GM23338 (cell line): ENCODE data around the gene OR11H7. TPM values are rescaled to one million over a fixed set of nuclear protein-coding genes. Genes with fewer than 3 reads are reported as not detected.
"Not testable (repeated sequence)": the region's sequence is repeated elsewhere in the genome, so short reads cannot be mapped to it uniquely, and the experiment has no call there.

ENCODE experiments used
- ATAC-seq: fragments of 200-7000 bp; cut with Tn5 transposase; 3 replicates; pipeline ENCODE4 v1.9.1; 2020
- DNase-seq: peaks from one replicate; pipeline ENCODE4 v3.0.0-alpha.2; 2015; ENCODE audit warnings: low spot score
- H2AFZ ChIP-seq: fragments of 200-600 bp; sonication (generic); 2 replicates; pipeline ENCODE4 v1.8.0; 2016; ENCODE audit warnings: antibody characterized with exemption, mild to moderate bottlenecking, moderate library complexity
- H3F3A ChIP-seq: fragments of 200-600 bp; sonication (generic); replicated peaks from 2 replicates; pipeline ENCODE4 v1.8.0; 2017; ENCODE audit warnings: antibody characterized with exemption, mixed run types, low read depth
- H3K27ac ChIP-seq: fragments of 200-600 bp; sonication (generic); 2 replicates; pipeline ENCODE4 v1.6.1; 2016; ENCODE audit warnings: low read depth
- H3K27me3 ChIP-seq: fragments of 200-600 bp; sonication (generic); 2 replicates; pipeline ENCODE4 v1.8.0; 2016; ENCODE audit warnings: mild to moderate bottlenecking, mixed run types, moderate library complexity; ENCODE audit not compliant: insufficient read depth
- H3K36me3 ChIP-seq: fragments of 200-600 bp; sonication (generic); 2 replicates; pipeline ENCODE4 v1.8.0; 2016; ENCODE audit warnings: mild to moderate bottlenecking; ENCODE audit not compliant: insufficient read depth
- H3K4me1 ChIP-seq: fragments of 200-600 bp; sonication (generic); 2 replicates; pipeline ENCODE4 v1.8.0; 2016; ENCODE audit warnings: mild to moderate bottlenecking, moderate library complexity; ENCODE audit not compliant: insufficient read depth
- H3K4me2 ChIP-seq: fragments of 200-600 bp; sonication (generic); 2 replicates; pipeline ENCODE4 v1.7.1; 2017; ENCODE audit warnings: mixed run types
- H3K4me3 ChIP-seq: fragments of 200-600 bp; sonication (generic); 2 replicates; pipeline ENCODE4 v1.6.1; 2016; ENCODE audit warnings: mixed run types
- H3K79me2 ChIP-seq: fragments of 200-600 bp; sonication (generic); replicated peaks from 2 replicates; pipeline ENCODE4 v1.8.0; 2017; ENCODE audit warnings: mild to moderate bottlenecking; ENCODE audit not compliant: insufficient read depth
- H3K9me2 ChIP-seq: fragments of 200-600 bp; sonication (generic); 2 replicates; pipeline ENCODE4 v1.8.0; 2017; ENCODE audit not compliant: insufficient read depth
- H4K20me1 ChIP-seq: fragments of 200-600 bp; sonication (generic); replicated peaks from 2 replicates; pipeline ENCODE4 v1.8.0; 2017; ENCODE audit warnings: mild to moderate bottlenecking; ENCODE audit not compliant: insufficient read depth
- H3K27ac Mint-ChIP-seq: 2 replicates; pipeline ENCODE4 v1.8.0; 2020; ENCODE audit warnings: inconsistent platforms, mild to moderate bottlenecking, moderate library complexity, mixed read lengths
- H3K27me3 Mint-ChIP-seq: 3 replicates; pipeline ENCODE4 v1.8.0; 2022; ENCODE audit warnings: low read depth, mild to moderate bottlenecking, moderate library complexity, mixed read lengths, inconsistent platforms; ENCODE audit not compliant: insufficient read depth, poor library complexity
- H3K36me3 Mint-ChIP-seq: 3 replicates; pipeline ENCODE4 v1.8.0; 2021; ENCODE audit warnings: low read depth, mild to moderate bottlenecking, inconsistent platforms, moderate library complexity, mixed read lengths
- H3K4me1 Mint-ChIP-seq: 3 replicates; pipeline ENCODE4 v1.8.0; 2020; ENCODE audit warnings: mild to moderate bottlenecking, inconsistent platforms, mixed read lengths
- H3K4me3 Mint-ChIP-seq: 3 replicates; pipeline ENCODE4 v1.8.0; 2021; ENCODE audit warnings: moderate library complexity, mild to moderate bottlenecking, inconsistent platforms, mixed read lengths
- H3K9me3 Mint-ChIP-seq: 3 replicates; pipeline ENCODE4 v1.8.0; 2020; ENCODE audit warnings: moderate library complexity, mild to moderate bottlenecking, inconsistent platforms, mixed read lengths
- EZH2phosphoT487 ChIP-seq: fragments of 200-600 bp; sonication (generic); IDR thresholded peaks from one replicate; pipeline ENCODE4 v1.8.1; 2018; ENCODE audit warnings: antibody characterized with exemption; ENCODE audit not compliant: unreplicated experiment
- JUNB ChIP-seq: IDR thresholded peaks from one replicate; pipeline ENCODE4 v1.6.1; 2016; ENCODE audit warnings: antibody characterized with exemption; ENCODE audit not compliant: unreplicated experiment
- NANOG ChIP-seq: IDR thresholded peaks from 2 replicates; pipeline ENCODE4 v1.6.1; 2016; ENCODE audit warnings: antibody characterized with exemption, borderline replicate concordance
- POLR2AphosphoS5 ChIP-seq: IDR thresholded peaks from 2 replicates; pipeline ENCODE4 v1.6.1; 2016; ENCODE audit warnings: antibody characterized with exemption, low read depth
- ZNF114 ChIP-seq: fragments of 250-450 bp; sonication (Bioruptor Pico); IDR thresholded peaks from 2 replicates; pipeline ENCODE4 v1.5.0; 2020; ENCODE audit warnings: mild to moderate bottlenecking, moderate library complexity
- ZNF331 ChIP-seq: fragments of 250-450 bp; sonication (Bioruptor Pico); IDR thresholded peaks from 2 replicates; pipeline ENCODE4 v1.5.0; 2020; ENCODE audit warnings: low read depth, mild to moderate bottlenecking, moderate library complexity
- polyA plus RNA-seq: library from polyadenylated mRNA; unstranded; fragments of >200 nt; fragmentation: Nextera tagmentation; extraction: Ambion mirVana; gene quantifications from 2 replicates; pipeline ENCODE4 v1.2.1, GENCODE V29; 2016
- total RNA-seq: library from RNA; depleted of rRNA; stranded (reverse); fragments of >200 nt; shearing (Covaris generic); gene quantifications from 2 replicates; pipeline ENCODE4 v1.2.3, GENCODE V29; 2014
- TF ChIP-seq, protein P1 (sequence below): IDR thresholded peaks from one replicate; pipeline ENCODE4 v1.6.1; 2018; ENCODE audit warnings: antibody characterized with exemption; ENCODE audit not compliant: unreplicated experiment
- TF ChIP-seq, protein P2 (sequence below), 2 experiments: fragments of 200-600 bp in 1 of 2; sonication (generic) in 1 of 2; conservative IDR thresholded peaks; 2 replicates each; pipeline versions ENCODE4 v1.5.1 to v1.6.1; 2016 to 2017; ENCODE audit warnings: antibody characterized with exemption in 2 of 2, low read depth in 2 of 2, mild to moderate bottlenecking in 2 of 2, moderate library complexity in 1 of 2
- TF ChIP-seq, protein P3 (sequence below): IDR thresholded peaks from 2 replicates; pipeline ENCODE4 v1.6.1; 2016; ENCODE audit warnings: antibody characterized with exemption

Gene OR11H7
- total and polyA plus RNA-seq, 2 experiments from 2014 or later, result not detected

DNA sequence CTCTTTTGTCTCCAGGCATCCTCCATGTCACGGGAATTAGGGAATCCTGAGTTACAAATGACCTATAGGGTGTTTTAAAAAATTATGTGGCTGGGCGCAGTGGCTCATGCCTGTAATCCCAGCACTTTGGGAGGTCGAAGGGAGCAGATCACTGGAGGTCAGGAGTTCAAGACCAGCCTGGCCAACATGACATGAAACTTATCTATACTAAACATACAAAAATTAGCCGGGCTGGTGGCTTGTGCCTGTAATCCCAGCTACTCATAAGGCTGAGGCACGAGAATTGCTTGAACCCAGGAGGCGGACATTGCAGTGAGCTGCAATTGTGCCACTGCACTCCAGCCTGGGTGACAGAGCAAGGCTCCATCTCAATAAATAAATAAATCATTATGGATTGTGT is 33.6 kb upstream of the OR11H7 start:
- not testable (repeated sequence) for H4K20me1 ChIP-seq, H3K4me1 Mint-ChIP-seq, H3K27ac ChIP-seq, H3K4me2 ChIP-seq, H3K4me3 Mint-ChIP-seq, DNase-seq, H3K27ac Mint-ChIP-seq, H3K27me3 Mint-ChIP-seq, ATAC-seq, H3K9me2 ChIP-seq, H3K27me3 ChIP-seq, H3K4me3 ChIP-seq, H3K79me2 ChIP-seq, H3K4me1 ChIP-seq, H2AFZ ChIP-seq, H3F3A ChIP-seq
- H3K36me3 Mint-ChIP-seq, result peaks cover 37% of the 10 kb centered on the region
- H3K36me3 ChIP-seq, result 0 out of 2 replicates have a peak, but pooled peaks cover 14% of the 10 kb centered on the region
- peaks cover 93% of the 10 kb centered on the region for H3K9me3 Mint-ChIP-seq

DNA sequence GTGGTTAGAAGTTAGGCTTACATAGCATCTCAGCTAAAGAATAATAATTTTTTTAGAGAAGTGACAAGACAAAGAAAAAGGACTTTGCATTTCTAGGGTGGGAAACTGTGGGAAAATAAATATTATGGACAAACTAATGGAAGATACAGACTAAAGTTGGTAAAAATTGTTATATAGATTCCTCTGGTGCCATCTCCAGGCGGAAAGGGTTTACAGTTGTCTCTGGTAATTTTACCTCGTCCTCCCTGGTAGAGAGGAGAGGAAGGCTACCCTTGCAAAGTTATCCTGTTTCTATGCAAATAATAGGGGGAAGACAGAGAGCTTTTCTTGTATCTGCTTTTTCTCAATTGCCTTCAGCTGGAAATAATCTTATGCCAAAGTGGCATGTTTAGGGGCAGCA is 32.9 kb upstream of the OR11H7 start:
- no peak overlapping the region for H3K4me2 ChIP-seq
- H3K4me1 ChIP-seq, result no peaks in the 10 kb centered on the region
- Mint-ChIP-seq H3K27ac (no peak overlapping the region), H3K27me3 (peaks cover 4% of the 10 kb centered on the region), H3K36me3 (peaks cover 37% of the 10 kb centered on the region), H3K9me3 (peaks cover 92% of the 10 kb centered on the region), H3K4me3 (no peak overlapping the region), H3K4me1 (no peaks in the 10 kb centered on the region)
- ATAC-seq (no peak), DNase-seq (no peak)
- no peak overlapping the region for H3K27ac ChIP-seq
- no peak overlapping the region for H2AFZ ChIP-seq
- 0 out of 2 replicates have a peak, but pooled peaks cover 14% of the 10 kb centered on the region for H3K36me3 ChIP-seq
- H4K20me1 ChIP-seq, result no peaks in the 10 kb centered on the region
- H3F3A ChIP-seq, result no peaks in the 10 kb centered on the region
- no peaks in the 10 kb centered on the region for H3K27me3 ChIP-seq
- H3K79me2 ChIP-seq, result no peaks in the 10 kb centered on the region
- no peak overlapping the region for H3K4me3 ChIP-seq
- no peaks in the 10 kb centered on the region for H3K9me2 ChIP-seq
- TF ChIP-seq POLR2AphosphoS5, result no peak
- no peak for TF ChIP-seq JUNB
- no peak for TF ChIP-seq NANOG

DNA sequence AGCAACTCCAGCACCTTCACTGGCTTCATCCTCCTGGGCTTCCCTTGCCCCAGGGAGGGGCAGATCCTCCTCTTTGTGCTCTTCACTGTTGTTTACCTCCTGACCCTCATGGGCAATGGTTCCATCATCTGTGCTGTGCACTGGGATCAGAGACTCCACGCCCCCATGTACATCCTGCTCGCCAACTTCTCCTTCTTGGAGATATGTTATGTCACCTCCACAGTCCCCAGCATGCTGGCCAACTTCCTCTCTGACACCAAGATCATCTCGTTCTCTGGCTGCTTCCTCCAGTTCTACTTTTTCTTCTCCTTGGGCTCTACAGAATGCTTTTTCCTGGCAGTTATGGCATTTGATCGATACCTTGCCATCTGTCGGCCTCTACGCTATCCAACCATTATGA is 31.3 kb upstream of the OR11H7 start:
- H3K9me2 ChIP-seq, result no peaks in the 10 kb centered on the region
- H2AFZ ChIP-seq, result no peak overlapping the region
- H3K4me3 Mint-ChIP-seq, result no peak overlapping the region
- no peaks in the 10 kb centered on the region for H3K79me2 ChIP-seq
- peaks cover 8% of the 10 kb centered on the region; the same call in 1 of the 2 replicates for H3K36me3 ChIP-seq
- H3K27me3 Mint-ChIP-seq, result peaks cover 2% of the 10 kb centered on the region
- no peaks in the 10 kb centered on the region for H3K4me1 Mint-ChIP-seq
- peaks cover 39% of the 10 kb centered on the region; the same call in 2 of the 3 replicates for H3K36me3 Mint-ChIP-seq
- no peaks in the 10 kb centered on the region for H3K27me3 ChIP-seq
- H3K27ac Mint-ChIP-seq, result no peak overlapping the region
- no peak for DNase-seq
- H4K20me1 ChIP-seq, result no peaks in the 10 kb centered on the region
- H3K4me2 ChIP-seq, result no peak overlapping the region
- H3K4me1 ChIP-seq, result no peaks in the 10 kb centered on the region
- ATAC-seq, result no peak
- H3K9me3 Mint-ChIP-seq, result peaks cover 88% of the 10 kb centered on the region
- H3F3A ChIP-seq, result no peaks in the 10 kb centered on the region
- H3K4me3 ChIP-seq, result no peak overlapping the region
- no peak overlapping the region for H3K27ac ChIP-seq
- TF ChIP-seq, protein P1, sequence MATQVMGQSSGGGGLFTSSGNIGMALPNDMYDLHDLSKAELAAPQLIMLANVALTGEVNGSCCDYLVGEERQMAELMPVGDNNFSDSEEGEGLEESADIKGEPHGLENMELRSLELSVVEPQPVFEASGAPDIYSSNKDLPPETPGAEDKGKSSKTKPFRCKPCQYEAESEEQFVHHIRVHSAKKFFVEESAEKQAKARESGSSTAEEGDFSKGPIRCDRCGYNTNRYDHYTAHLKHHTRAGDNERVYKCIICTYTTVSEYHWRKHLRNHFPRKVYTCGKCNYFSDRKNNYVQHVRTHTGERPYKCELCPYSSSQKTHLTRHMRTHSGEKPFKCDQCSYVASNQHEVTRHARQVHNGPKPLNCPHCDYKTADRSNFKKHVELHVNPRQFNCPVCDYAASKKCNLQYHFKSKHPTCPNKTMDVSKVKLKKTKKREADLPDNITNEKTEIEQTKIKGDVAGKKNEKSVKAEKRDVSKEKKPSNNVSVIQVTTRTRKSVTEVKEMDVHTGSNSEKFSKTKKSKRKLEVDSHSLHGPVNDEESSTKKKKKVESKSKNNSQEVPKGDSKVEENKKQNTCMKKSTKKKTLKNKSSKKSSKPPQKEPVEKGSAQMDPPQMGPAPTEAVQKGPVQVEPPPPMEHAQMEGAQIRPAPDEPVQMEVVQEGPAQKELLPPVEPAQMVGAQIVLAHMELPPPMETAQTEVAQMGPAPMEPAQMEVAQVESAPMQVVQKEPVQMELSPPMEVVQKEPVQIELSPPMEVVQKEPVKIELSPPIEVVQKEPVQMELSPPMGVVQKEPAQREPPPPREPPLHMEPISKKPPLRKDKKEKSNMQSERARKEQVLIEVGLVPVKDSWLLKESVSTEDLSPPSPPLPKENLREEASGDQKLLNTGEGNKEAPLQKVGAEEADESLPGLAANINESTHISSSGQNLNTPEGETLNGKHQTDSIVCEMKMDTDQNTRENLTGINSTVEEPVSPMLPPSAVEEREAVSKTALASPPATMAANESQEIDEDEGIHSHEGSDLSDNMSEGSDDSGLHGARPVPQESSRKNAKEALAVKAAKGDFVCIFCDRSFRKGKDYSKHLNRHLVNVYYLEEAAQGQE, result no peak
- TF ChIP-seq, protein P2, sequence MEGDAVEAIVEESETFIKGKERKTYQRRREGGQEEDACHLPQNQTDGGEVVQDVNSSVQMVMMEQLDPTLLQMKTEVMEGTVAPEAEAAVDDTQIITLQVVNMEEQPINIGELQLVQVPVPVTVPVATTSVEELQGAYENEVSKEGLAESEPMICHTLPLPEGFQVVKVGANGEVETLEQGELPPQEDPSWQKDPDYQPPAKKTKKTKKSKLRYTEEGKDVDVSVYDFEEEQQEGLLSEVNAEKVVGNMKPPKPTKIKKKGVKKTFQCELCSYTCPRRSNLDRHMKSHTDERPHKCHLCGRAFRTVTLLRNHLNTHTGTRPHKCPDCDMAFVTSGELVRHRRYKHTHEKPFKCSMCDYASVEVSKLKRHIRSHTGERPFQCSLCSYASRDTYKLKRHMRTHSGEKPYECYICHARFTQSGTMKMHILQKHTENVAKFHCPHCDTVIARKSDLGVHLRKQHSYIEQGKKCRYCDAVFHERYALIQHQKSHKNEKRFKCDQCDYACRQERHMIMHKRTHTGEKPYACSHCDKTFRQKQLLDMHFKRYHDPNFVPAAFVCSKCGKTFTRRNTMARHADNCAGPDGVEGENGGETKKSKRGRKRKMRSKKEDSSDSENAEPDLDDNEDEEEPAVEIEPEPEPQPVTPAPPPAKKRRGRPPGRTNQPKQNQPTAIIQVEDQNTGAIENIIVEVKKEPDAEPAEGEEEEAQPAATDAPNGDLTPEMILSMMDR (conservative IDR thresholded peaks at IDR 0.05; ENCODE audit: low read depth in 2 of 2), result no peak
- TF ChIP-seq ZNF331 (CRISPR knock-in tag) (no peak), JUNB (no peak), ZNF114 (no peak), EZH2phosphoT487 (no peak)
- TF ChIP-seq, protein P3, sequence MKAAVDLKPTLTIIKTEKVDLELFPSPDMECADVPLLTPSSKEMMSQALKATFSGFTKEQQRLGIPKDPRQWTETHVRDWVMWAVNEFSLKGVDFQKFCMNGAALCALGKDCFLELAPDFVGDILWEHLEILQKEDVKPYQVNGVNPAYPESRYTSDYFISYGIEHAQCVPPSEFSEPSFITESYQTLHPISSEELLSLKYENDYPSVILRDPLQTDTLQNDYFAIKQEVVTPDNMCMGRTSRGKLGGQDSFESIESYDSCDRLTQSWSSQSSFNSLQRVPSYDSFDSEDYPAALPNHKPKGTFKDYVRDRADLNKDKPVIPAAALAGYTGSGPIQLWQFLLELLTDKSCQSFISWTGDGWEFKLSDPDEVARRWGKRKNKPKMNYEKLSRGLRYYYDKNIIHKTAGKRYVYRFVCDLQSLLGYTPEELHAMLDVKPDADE, result no peak
